H9 (cell line): ENCODE data around the gene NF1. TPM values are rescaled to one million over a fixed set of nuclear protein-coding genes. Genes with fewer than 3 reads are reported as not detected.

Experiments used
- DNase-seq: peaks from one replicate; pipeline ENCODE4 v3.0.0-alpha.2; 2017
- H2AFZ ChIP-seq: one replicate; pipeline ENCODE4 v1.6.1; 2013; ENCODE audit warnings: mild to moderate bottlenecking, low read length, control low read depth, moderate library complexity
- H2AK5ac ChIP-seq: 2 replicates; pipeline ENCODE4 v1.6.1; 2013; ENCODE audit warnings: low read length, control low read depth, mixed read lengths; ENCODE audit not compliant: insufficient read length
- H2BK120ac ChIP-seq: one replicate; pipeline ENCODE4 v1.6.1; 2013; ENCODE audit warnings: low read depth, mild to moderate bottlenecking, low read length, control low read depth, inconsistent platforms; ENCODE audit not compliant: poor library complexity, severe bottlenecking
- H2BK12ac ChIP-seq: 2 replicates; pipeline ENCODE4 v1.6.1; 2013; ENCODE audit warnings: low read length, control low read depth, mixed read lengths, low read depth; ENCODE audit not compliant: insufficient read length
- H2BK15ac ChIP-seq: 2 replicates; pipeline ENCODE4 v1.6.1; 2013; ENCODE audit warnings: low read depth, low read length, control low read depth
- H2BK20ac ChIP-seq: one replicate; pipeline ENCODE4 v1.6.1; 2013; ENCODE audit warnings: low read depth, mild to moderate bottlenecking, low read length, control low read depth, inconsistent platforms; ENCODE audit not compliant: poor library complexity, severe bottlenecking
- H2BK5ac ChIP-seq: 2 replicates; pipeline ENCODE4 v1.6.1; 2013; ENCODE audit warnings: low read length, control low read depth, mixed read lengths; ENCODE audit not compliant: insufficient read length
- H3K14ac ChIP-seq: 2 replicates; pipeline ENCODE4 v1.6.1; 2013; ENCODE audit warnings: low read length, control low read depth; ENCODE audit not compliant: insufficient read depth
- H3K18ac ChIP-seq: 2 replicates; pipeline ENCODE4 v1.6.1; 2013; ENCODE audit warnings: low read depth, mild to moderate bottlenecking, mixed read lengths, low read length, control low read depth; ENCODE audit not compliant: insufficient read length
- H3K23ac ChIP-seq: 2 replicates; pipeline ENCODE4 v1.6.1; 2013; ENCODE audit warnings: low read length, control low read depth, mixed read lengths, low read depth; ENCODE audit not compliant: insufficient read length
- H3K23me2 ChIP-seq: 2 replicates; pipeline ENCODE4 v1.6.1; 2013; ENCODE audit warnings: low read depth, mild to moderate bottlenecking, mixed read lengths, low read length, control low read depth; ENCODE audit not compliant: insufficient read length, poor library complexity, severe bottlenecking
- H3K27ac ChIP-seq: 2 replicates; pipeline ENCODE4 v1.5.1; 2013; ENCODE audit warnings: low read length, control low read depth, mixed read lengths, low read depth; ENCODE audit not compliant: insufficient read length
- H3K27me3 ChIP-seq: 2 replicates; pipeline ENCODE4 v1.6.1; 2013; ENCODE audit warnings: low read length, control low read depth, inconsistent platforms; ENCODE audit not compliant: insufficient read depth
- H3K4ac ChIP-seq: 2 replicates; pipeline ENCODE4 v1.6.1; 2013; ENCODE audit warnings: low read depth, mild to moderate bottlenecking, control low read depth, inconsistent platforms, low read length, moderate library complexity
- H3K4me1 ChIP-seq: 2 replicates; pipeline ENCODE4 v1.6.1; 2013; ENCODE audit warnings: low read length, control low read depth, inconsistent platforms; ENCODE audit not compliant: insufficient read depth
- H3K4me2 ChIP-seq: 2 replicates; pipeline ENCODE4 v1.6.1; 2013; ENCODE audit warnings: low read length, control low read depth, mixed read lengths; ENCODE audit not compliant: insufficient read length, insufficient read depth
- H3K56ac ChIP-seq: 2 replicates; pipeline ENCODE4 v1.6.1; 2013; ENCODE audit warnings: low read depth, mild to moderate bottlenecking, mixed read lengths, low read length, control low read depth; ENCODE audit not compliant: insufficient read length
- H3K79me1 ChIP-seq: 2 replicates; pipeline ENCODE4 v1.6.1; 2013; ENCODE audit warnings: low read depth, mild to moderate bottlenecking, moderate library complexity, low read length, control low read depth, inconsistent platforms; ENCODE audit not compliant: insufficient read depth, poor library complexity, severe bottlenecking
- H3K79me2 ChIP-seq: 2 replicates; pipeline ENCODE4 v1.6.1; 2013; ENCODE audit warnings: low read length, control low read depth, inconsistent platforms; ENCODE audit not compliant: insufficient read depth
- H3K9ac ChIP-seq: 2 replicates; pipeline ENCODE4 v1.6.1; 2013; ENCODE audit warnings: low read length, control low read depth, mixed read lengths; ENCODE audit not compliant: insufficient read length; ENCODE audit errors: extremely low read depth
- H3K9me3 ChIP-seq: one replicate; pipeline ENCODE4 v1.6.1; 2013; ENCODE audit warnings: low read depth, low read length, inconsistent platforms; ENCODE audit not compliant: control insufficient read depth
- H3T11ph ChIP-seq: one replicate; pipeline ENCODE4 v1.6.1; 2013; ENCODE audit warnings: mild to moderate bottlenecking, low read length, control low read depth, inconsistent platforms
- H4K20me1 ChIP-seq: one replicate; pipeline ENCODE4 v1.6.1; 2013; ENCODE audit not compliant: control insufficient read depth, insufficient read length, insufficient read depth
- H4K5ac ChIP-seq: 2 replicates; pipeline ENCODE4 v1.6.1; 2013; ENCODE audit warnings: low read depth, mild to moderate bottlenecking, mixed read lengths, low read length, control low read depth; ENCODE audit not compliant: insufficient read length
- H4K8ac ChIP-seq: replicated peaks from 2 replicates; pipeline ENCODE4 v1.6.1; 2013; ENCODE audit warnings: low read length, control low read depth, mixed read lengths, low read depth; ENCODE audit not compliant: insufficient read length
- H4K91ac ChIP-seq: 2 replicates; pipeline ENCODE4 v1.6.1; 2013; ENCODE audit warnings: low read depth, mild to moderate bottlenecking, moderate library complexity, mixed read lengths, low read length, control low read depth; ENCODE audit not compliant: insufficient read length
- H3K27ac Mint-ChIP-seq, 3 experiments: 2 replicates in 2 of 3; 3 replicates in 1 of 3; pipeline ENCODE4 v1.8.0; 2020 to 2021; ENCODE audit warnings: mixed read lengths in 3 of 3, mild to moderate bottlenecking in 1 of 3, moderate library complexity in 1 of 3
- H3K27me3 Mint-ChIP-seq: 2 replicates; pipeline ENCODE4 v1.8.0; 2021; ENCODE audit warnings: low read depth, mild to moderate bottlenecking, moderate library complexity, mixed read lengths
- H3K36me3 Mint-ChIP-seq, 3 experiments: 2 replicates in 2 of 3; 3 replicates in 1 of 3; pipeline ENCODE4 v1.8.0; 2020 to 2021; ENCODE audit warnings: low read depth in 3 of 3, mixed read lengths in 3 of 3; ENCODE audit not compliant: insufficient read depth in 1 of 3
- H3K4me1 Mint-ChIP-seq, 2 experiments: 2 replicates each; pipeline ENCODE4 v1.8.0; 2020; ENCODE audit warnings: mixed read lengths in 2 of 2
- H3K4me3 Mint-ChIP-seq, 2 experiments: 2 replicates in 1 of 2; 3 replicates in 1 of 2; pipeline ENCODE4 v1.8.0; 2020 to 2021; ENCODE audit warnings: mild to moderate bottlenecking in 2 of 2, mixed read lengths in 2 of 2, moderate library complexity in 1 of 2
- H3K9me3 Mint-ChIP-seq, 2 experiments: 2 replicates in 1 of 2; 3 replicates in 1 of 2; pipeline ENCODE4 v1.8.0; 2020; ENCODE audit warnings: mild to moderate bottlenecking in 2 of 2, mixed read lengths in 2 of 2, moderate library complexity in 1 of 2
- total RNA-seq: library from RNA; stranded (reverse); gene quantifications from 2 replicates; pipeline ENCODE4 v1.2.1, GENCODE V29; 2021
- TF ChIP-seq, protein P1 (sequence below): fragments of 200-600 bp; sonication (generic); conservative IDR thresholded peaks from 3 replicates; pipeline ENCODE4 v1.8.0; 2021; ENCODE audit warnings: antibody characterized with exemption, mild to moderate bottlenecking

Gene NF1
- total RNA-seq, 1 experiment from 2014 or later, result 38.1 TPM

GRCh38 chr17:31299624-31300023 is 204.8 kb downstream of the NF1 start:
- H3K23me2 ChIP-seq, result no peaks in the 10 kb centered on the region
- no peaks in the 10 kb centered on the region for H3K79me2 ChIP-seq
- no peak overlapping the region for H3K14ac ChIP-seq
- H4K5ac ChIP-seq, result no peak overlapping the region
- H3K79me1 ChIP-seq, result no peaks in the 10 kb centered on the region
- no peak overlapping the region for H3K9ac ChIP-seq
- no peaks in the 10 kb centered on the region for H3K9me3 ChIP-seq
- H3K4ac ChIP-seq, result no peak overlapping the region
- H2AK5ac ChIP-seq, result no peak overlapping the region
- no peaks in the 10 kb centered on the region for H3K27me3 ChIP-seq
- no peak overlapping the region for H3T11ph ChIP-seq
- H3K4me1 ChIP-seq, result no peaks in the 10 kb centered on the region
- no peak overlapping the region for H2BK15ac ChIP-seq
- Mint-ChIP-seq H3K27me3 (no peaks in the 10 kb centered on the region), H3K36me3 (peaks cover 0 to 2% (median 0%) of the 10 kb centered on the region in 3 experiments; a peak in 1 of 7 replicates), H3K9me3 (no peaks in the 10 kb centered on the region), H3K27ac (peak overlapping the region in 1 of 3 experiments; percentile 20; a peak in 1 of 7 replicates), H3K4me3 (no peak overlapping the region), H3K4me1 (peaks cover 12 to 14% of the 10 kb centered on the region in 2 experiments)
- H3K56ac ChIP-seq, result no peak overlapping the region
- no peak for DNase-seq
- H4K91ac ChIP-seq, result no peak overlapping the region
- H2BK12ac ChIP-seq, result no peak overlapping the region
- TF ChIP-seq, protein P1, sequence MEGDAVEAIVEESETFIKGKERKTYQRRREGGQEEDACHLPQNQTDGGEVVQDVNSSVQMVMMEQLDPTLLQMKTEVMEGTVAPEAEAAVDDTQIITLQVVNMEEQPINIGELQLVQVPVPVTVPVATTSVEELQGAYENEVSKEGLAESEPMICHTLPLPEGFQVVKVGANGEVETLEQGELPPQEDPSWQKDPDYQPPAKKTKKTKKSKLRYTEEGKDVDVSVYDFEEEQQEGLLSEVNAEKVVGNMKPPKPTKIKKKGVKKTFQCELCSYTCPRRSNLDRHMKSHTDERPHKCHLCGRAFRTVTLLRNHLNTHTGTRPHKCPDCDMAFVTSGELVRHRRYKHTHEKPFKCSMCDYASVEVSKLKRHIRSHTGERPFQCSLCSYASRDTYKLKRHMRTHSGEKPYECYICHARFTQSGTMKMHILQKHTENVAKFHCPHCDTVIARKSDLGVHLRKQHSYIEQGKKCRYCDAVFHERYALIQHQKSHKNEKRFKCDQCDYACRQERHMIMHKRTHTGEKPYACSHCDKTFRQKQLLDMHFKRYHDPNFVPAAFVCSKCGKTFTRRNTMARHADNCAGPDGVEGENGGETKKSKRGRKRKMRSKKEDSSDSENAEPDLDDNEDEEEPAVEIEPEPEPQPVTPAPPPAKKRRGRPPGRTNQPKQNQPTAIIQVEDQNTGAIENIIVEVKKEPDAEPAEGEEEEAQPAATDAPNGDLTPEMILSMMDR, result no peak
- no peak overlapping the region for H3K18ac ChIP-seq
- H2BK5ac ChIP-seq, result no peak overlapping the region
- H4K20me1 ChIP-seq, result no peaks in the 10 kb centered on the region
- H2BK20ac ChIP-seq, result no peak overlapping the region
- no peak overlapping the region for H4K8ac ChIP-seq
- H3K23ac ChIP-seq, result no peak overlapping the region
- no peak overlapping the region for H2BK120ac ChIP-seq
- no peak overlapping the region for H3K4me2 ChIP-seq
- no peak overlapping the region for H3K27ac ChIP-seq
- no peak overlapping the region for H2AFZ ChIP-seq
